Transverse colon (tissue), 4 donors: ENCODE data around the gene RAD9A. TPM values are rescaled to one million over a fixed set of nuclear protein-coding genes. Genes with fewer than 3 reads are reported as not detected.

Experiments used
- DNase-seq: peaks from one replicate; pipeline ENCODE4 v3.0.0-alpha.2; 2019
- H3K27ac ChIP-seq, 4 donors: fragments of 200-600 bp; sonication (generic); 2 replicates each; pipeline ENCODE4 v1.5.1; 2016 to 2018; ENCODE audit warnings: inconsistent platforms in 4 of 4
- H3K27me3 ChIP-seq: fragments of 200-600 bp; sonication (generic); 2 replicates; pipeline ENCODE4 v1.5.1; 2017; ENCODE audit warnings: inconsistent platforms
- H3K36me3 ChIP-seq, 4 donors: fragments of 200-600 bp; sonication (generic); 2 replicates each; pipeline ENCODE4 v1.5.1; 2017 to 2019; ENCODE audit warnings: inconsistent platforms in 4 of 4
- H3K4me1 ChIP-seq, 4 donors: fragments of 200-600 bp; sonication (generic); 2 replicates each; pipeline ENCODE4 v1.5.1; 2017 to 2020; ENCODE audit warnings: inconsistent platforms in 4 of 4
- H3K4me3 ChIP-seq, 4 donors: fragments of 200-600 bp; sonication (generic); 1 replicate in 1 of 4; 2 replicates in 3 of 4; pipeline versions ENCODE4 v1.5.1 to v1.6.1; 2017 to 2019; ENCODE audit warnings: inconsistent platforms in 4 of 4
- H3K9me3 ChIP-seq, 2 donors: fragments of 200-600 bp; sonication (generic); 2 replicates each; pipeline ENCODE4 v1.5.1; 2017 to 2019; ENCODE audit warnings: inconsistent platforms in 2 of 2
- CTCF ChIP-seq, 5 experiments: fragments of 200-600 bp in 3 of 5; fragments of 450-650 bp in 2 of 5; sonication (generic) in 3 of 5; IDR thresholded peaks; 1 replicate in 2 of 5; 2 replicates in 3 of 5; pipeline ENCODE4 v1.5.1; 2016 to 2017; ENCODE audit warnings: antibody characterized with exemption in 5 of 5, inconsistent platforms in 3 of 5, mild to moderate bottlenecking in 2 of 5, moderate library complexity in 1 of 5
- EP300 ChIP-seq: sonication (generic); formaldehyde crosslinking; IDR thresholded peaks from one replicate; pipeline ENCODE4 v1.6.1; 2017; ENCODE audit warnings: antibody characterized with exemption, low read depth
- POLR2A ChIP-seq: fragments of 450-650 bp; IDR thresholded peaks from one replicate; pipeline ENCODE4 v1.6.1; 2016; ENCODE audit warnings: antibody characterized with exemption, mild to moderate bottlenecking, moderate library complexity
- POLR2AphosphoS5 ChIP-seq, 3 donors: sonication (generic); formaldehyde crosslinking; IDR thresholded peaks; one replicate each; pipeline ENCODE4 v1.6.1; 2016; ENCODE audit warnings: antibody characterized with exemption in 3 of 3
- WGBS, 2 donors: methylation state at CpG; one replicate each; pipeline ENCODE4 v1.1.5; 2018; ENCODE audit warnings: low coverage in 1 of 2; 5-methylcytosine and 5-hydroxymethylcytosine counted together
- in situ Hi-C, 4 donors: fragments of 200-750 bp; cut with MboI; loops; one replicate each; pipeline versions ENCODE4 v1.15.0 to v1.15.1; 2017; ENCODE audit warnings: low sequenced_read_pairs in 3 of 4, low pct_ligation_motif_present in 1 of 4, low pct_unique_long_range_greater_than_20kb in 1 of 4
- intact Hi-C: fragments of 100-400 bp; cut with DNase I; formaldehyde crosslinking; loops from one replicate; pipeline ENCODE4 v1.15.1; 2023; ENCODE audit warnings: low total_unique reads
- total RNA-seq, 4 donors: library from RNA; depleted of rRNA; stranded (reverse); fragments of >200 nt; gene quantifications; one replicate each; pipeline ENCODE4 v1.1.0, GENCODE V29; 2016

Gene RAD9A
- total RNA-seq, 4 donors from 2014 or later: 37.8 to 470 (median 95.3) TPM

GRCh38 chr11:67404515-67405195 lies 12.9 kb downstream of the RAD9A start:
- in situ Hi-C loops: no loop called here
- Histone ChIP-seq H3K27ac (peak overlapping the region; percentile 68 to 98 (median 84)), H3K4me3 (peak overlapping the region in 2 of 4 donors; percentile 26 to 39), H3K9me3 (no peaks in the 10 kb centered on the region), H3K4me1 (peaks cover 15 to 27% (median 23%) of the 10 kb centered on the region in 4 donors), H3K27me3 (peaks cover 4% of the 10 kb centered on the region), H3K36me3 (no peaks in the 10 kb centered on the region)
- intact Hi-C loops: loop anchor here (5.0 kb wide), 1 partner anchor 78 kb away; the partner anchor contains the start of gene AIP
- WGBS, 2 donors: 78% methylated on average over 13 of the region's 13 CpGs; no CpG with 5 or more reads in 1 of the 2 donors
- no peak for TF ChIP-seq EP300
- no peak for TF ChIP-seq POLR2AphosphoS5 (IDR thresholded peaks at IDR 0.05)
- TF ChIP-seq POLR2A: no peak
- TF ChIP-seq CTCF (IDR thresholded peaks at IDR 0.05): no peak
- no peak for DNase-seq

- no peak for DNase-seq
- WGBS, 2 donors: 96% methylated on average over 6 of the region's 6 CpGs; no CpG with 5 or more reads in 1 of the 2 donors
- no peaks in the 10 kb centered on the region for H3K9me3 ChIP-seq
- intact Hi-C loops (no loop called here), in situ Hi-C loops (no loop called here)
- no peak for TF ChIP-seq POLR2AphosphoS5 (IDR thresholded peaks at IDR 0.05)
- no peak for TF ChIP-seq CTCF (IDR thresholded peaks at IDR 0.05)
- TF ChIP-seq POLR2A: no peak
- no peak for TF ChIP-seq EP300
- peak overlapping the region in 1 of 4 donors; percentile 39 for H3K4me3 ChIP-seq
- no peaks in the 10 kb centered on the region for H3K36me3 ChIP-seq
- H3K27ac ChIP-seq: peak overlapping the region in 2 of 4 donors; percentile 74 to 94
- H3K4me1 ChIP-seq: peaks cover 10 to 27% (median 20%) of the 10 kb centered on the region in 4 donors
- H3K27me3 ChIP-seq: peaks cover 5% of the 10 kb centered on the region
These were observed 13.4 kb downstream of the RAD9A start for GRCh38 chr11:67405196-67405567.

GRCh38 chr11:67405688-67406339 lies 14.0 kb downstream of the RAD9A start:
- peak overlapping the region in 2 of 4 donors; percentile 74 to 94 for H3K27ac ChIP-seq
- peaks cover 7% of the 10 kb centered on the region for H3K27me3 ChIP-seq
- no peak for DNase-seq
- no peak overlapping the region for H3K4me3 ChIP-seq
- in situ Hi-C loops: no loop called here
- H3K4me1 ChIP-seq: peaks cover 5 to 22% (median 14%) of the 10 kb centered on the region in 4 donors
- no peaks in the 10 kb centered on the region for H3K9me3 ChIP-seq
- intact Hi-C loops: no loop called here
- TF ChIP-seq EP300 (no peak), CTCF (IDR thresholded peaks at IDR 0.05) (no peak), POLR2AphosphoS5 (IDR thresholded peaks at IDR 0.05) (no peak), POLR2A (no peak)
- 60 to 80% methylated on average over 1 to 9 of the region's 9 CpGs for WGBS, 2 donors
- H3K36me3 ChIP-seq: no peaks in the 10 kb centered on the region

GRCh38 chr11:67406420-67406968 lies 14.7 kb downstream of the RAD9A start:
- H3K27me3 ChIP-seq: peaks cover 14% of the 10 kb centered on the region
- H3K36me3 ChIP-seq: no peaks in the 10 kb centered on the region
- intact Hi-C loops (no loop called here), in situ Hi-C loops (no loop called here)
- TF ChIP-seq CTCF (IDR thresholded peaks at IDR 0.05): no peak
- no peak for TF ChIP-seq POLR2A
- TF ChIP-seq POLR2AphosphoS5 (IDR thresholded peaks at IDR 0.05): no peak
- TF ChIP-seq EP300: no peak
- peaks cover 5 to 21% (median 12%) of the 10 kb centered on the region in 4 donors for H3K4me1 ChIP-seq
- DNase-seq: no peak
- 79% methylated on average over 18 of the region's 18 CpGs; no CpG with 5 or more reads in 1 of the 2 donors for WGBS, 2 donors
- no peak overlapping the region for H3K4me3 ChIP-seq
- peak overlapping the region in 2 of 4 donors; percentile 2 to 77 for H3K27ac ChIP-seq
- H3K9me3 ChIP-seq: no peaks in the 10 kb centered on the region
